ENCODE data around the gene SEC61A2.

Gene SEC61A2

GRCh38 chr10:12195603-12196506 is 66.4 kb downstream of the SEC61A2 start, which contains the start of the genes CDC123 and NUDT5:
CDC123 (plus strand) TSS chr10:12196188; CDS start chr10:12196246, 58 bp downstream.
NUDT5 (minus strand) TSS chr10:12195891; CDS start chr10:12186291, 9,600 bp downstream.
- peak; percentile 14; the same call in 1 of the 2 replicates for TF ChIP-seq CTCF (IDR thresholded peaks at IDR 0.05; ENCODE audit: borderline replicate concordance, insufficient read depth, low read depth, low read length)
- H3K4me3 ChIP-seq (ENCODE audit: low read depth, low read length) = peak within 1 kb of the TSS; percentile 78

GRCh38 chr10:12196531-12197211 is 67.2 kb downstream of the SEC61A2 start:
- TF ChIP-seq CTCF (IDR thresholded peaks at IDR 0.05; ENCODE audit: borderline replicate concordance, insufficient read depth, low read depth, low read length) = no peak
- peak overlapping the region; percentile 78 for H3K4me3 ChIP-seq (ENCODE audit: low read depth, low read length)

GRCh38 chr10:12198156-12198555 is 68.7 kb downstream of the SEC61A2 start:
- no peak overlapping the region for H3K4me3 ChIP-seq (ENCODE audit: low read depth, low read length)

GRCh38 chr10:12200850-12201249 is 71.4 kb downstream of the SEC61A2 start:
- no peak overlapping the region for H3K4me3 ChIP-seq (ENCODE audit: low read depth, low read length)
- no peak for TF ChIP-seq CTCF (IDR thresholded peaks at IDR 0.05; ENCODE audit: borderline replicate concordance, insufficient read depth, low read depth, low read length)

More at GRCh38 chr10:12198156-12198555, 68.7 kb downstream of the SEC61A2 start:
- no peak for TF ChIP-seq CTCF (IDR thresholded peaks at IDR 0.05; ENCODE audit: borderline replicate concordance, insufficient read depth, low read depth, low read length)

- H3K4me3 ChIP-seq (ENCODE audit: low read depth, low read length) = no peak overlapping the region
- TF ChIP-seq CTCF (IDR thresholded peaks at IDR 0.05; ENCODE audit: borderline replicate concordance, insufficient read depth, low read depth, low read length) = no peak
These were observed 72.1 kb downstream of the SEC61A2 start for GRCh38 chr10:12201543-12201942.

- no peak for TF ChIP-seq CTCF (IDR thresholded peaks at IDR 0.05; ENCODE audit: borderline replicate concordance, insufficient read depth, low read depth, low read length)
- no peak overlapping the region for H3K4me3 ChIP-seq (ENCODE audit: low read depth, low read length)
These were observed 72.7 kb downstream of the SEC61A2 start for GRCh38 chr10:12202226-12202625.

All from GM12875 (cell line).